Stimulated activated CD4-positive, alpha-beta T cell treated with anti-CD3 and anti-CD28 coated beads, Interleukin-2, amount 100 ng/mL, for 48 hours (primary cell): ENCODE data around the gene VPS54.
"Not testable (repeated sequence)": the region's sequence is repeated elsewhere in the genome, so short reads cannot be mapped to it uniquely, and the experiment has no call there.

Experiments
- DNase-seq, 2 donors: peaks; one replicate each; pipeline ENCODE4 v3.0.0-alpha.2; 2020

Gene VPS54

DNA sequence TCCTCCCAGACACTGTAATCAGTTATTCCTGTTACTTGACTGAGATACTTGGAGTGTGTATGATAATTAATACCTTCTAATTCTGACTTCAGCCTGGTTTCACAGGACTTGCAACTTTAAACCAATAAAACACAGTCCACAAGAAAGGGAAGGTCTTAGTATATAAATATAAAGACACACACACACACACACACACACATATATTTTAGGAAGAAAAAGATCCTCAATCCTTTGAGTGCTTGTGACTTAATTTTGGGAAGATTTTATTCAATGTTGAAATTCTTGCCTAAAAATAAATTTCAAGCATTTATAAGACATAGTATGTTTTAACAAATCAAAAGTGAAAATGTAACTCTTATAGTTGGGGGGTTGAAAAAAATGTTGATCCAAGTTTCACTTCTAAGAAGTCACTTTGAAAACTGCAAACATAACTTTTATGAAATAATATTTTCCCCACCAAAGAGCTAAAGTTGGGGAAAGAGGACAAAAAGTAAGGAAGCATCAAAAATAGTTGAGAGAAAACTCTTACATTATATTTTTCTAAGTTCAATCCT, 824 bp upstream of the VPS54 start:
- DNase-seq: no peak

- no peak for DNase-seq
Measured at GRCh38 chr2:64018701-64019082, 536 bp downstream of the VPS54 start.

DNA sequence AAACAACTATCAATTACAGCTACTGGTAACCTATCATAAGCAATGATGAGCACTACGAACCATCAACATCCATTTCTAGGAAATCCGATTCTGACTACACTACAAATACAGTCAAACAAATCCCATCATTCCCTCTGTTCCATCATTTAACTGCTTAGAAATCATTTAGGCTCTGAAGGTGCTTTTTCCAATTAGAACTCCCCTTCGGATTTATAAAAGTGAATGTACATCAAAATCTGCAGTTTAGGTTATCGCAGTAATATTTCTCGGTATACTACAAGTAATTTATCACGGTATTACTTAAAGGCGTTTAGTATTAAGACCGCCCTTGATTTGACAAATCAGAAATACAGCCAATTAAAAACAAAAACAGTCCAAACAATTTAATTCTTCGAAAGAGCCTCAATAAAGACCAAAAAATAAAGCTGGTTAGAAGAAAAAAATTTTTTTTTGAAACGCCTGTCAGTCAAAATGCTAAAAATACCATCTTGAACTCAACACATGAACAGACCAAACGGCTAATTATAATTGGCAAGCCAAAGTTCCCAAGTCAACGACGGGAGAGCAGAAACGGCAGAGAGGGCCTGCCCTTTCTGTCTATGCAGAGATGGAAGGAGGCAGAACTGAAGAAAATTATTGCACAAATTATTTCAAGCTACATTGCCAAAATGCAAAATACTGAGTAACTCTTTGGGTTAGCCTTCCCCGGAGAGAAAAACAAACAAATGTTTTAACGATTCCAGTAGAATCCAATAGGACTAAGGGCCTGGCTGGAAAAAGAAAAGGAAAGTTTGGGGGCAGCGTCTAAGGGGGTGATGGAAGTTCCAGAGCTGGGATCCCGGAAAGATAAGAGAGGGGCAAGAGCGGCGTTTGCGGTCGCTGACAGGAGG, 1.2 kb downstream of the VPS54 start:
- DNase-seq: no peak

DNA sequence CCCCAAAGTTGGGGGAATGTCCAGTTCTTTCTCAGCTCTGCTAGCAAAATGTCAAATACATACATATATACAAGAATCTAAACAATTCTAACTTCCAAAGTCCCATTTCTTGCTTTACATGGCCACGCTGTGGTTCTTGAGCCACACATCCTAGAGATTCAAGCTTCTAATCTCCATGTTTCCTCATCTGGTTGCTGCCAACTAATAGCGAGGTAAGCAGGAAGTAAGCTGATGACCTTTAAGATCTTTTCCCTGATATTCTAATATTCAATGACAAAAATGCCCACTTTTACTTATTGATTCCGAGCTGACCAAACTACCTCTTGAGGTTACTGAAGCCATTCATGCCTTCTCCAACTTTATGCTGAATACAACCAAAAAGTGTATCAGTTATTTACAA, 3.3 kb downstream of the VPS54 start:
- no peak for DNase-seq

GRCh38 chr2:64015391-64015790, 3.8 kb downstream of the VPS54 start:
- DNase-seq: no peak

GRCh38 chr2:64014628-64015027, 4.6 kb downstream of the VPS54 start:
- DNase-seq: no peak

GRCh38 chr2:64013053-64013452, 6.2 kb downstream of the VPS54 start:
- no peak for DNase-seq

DNA sequence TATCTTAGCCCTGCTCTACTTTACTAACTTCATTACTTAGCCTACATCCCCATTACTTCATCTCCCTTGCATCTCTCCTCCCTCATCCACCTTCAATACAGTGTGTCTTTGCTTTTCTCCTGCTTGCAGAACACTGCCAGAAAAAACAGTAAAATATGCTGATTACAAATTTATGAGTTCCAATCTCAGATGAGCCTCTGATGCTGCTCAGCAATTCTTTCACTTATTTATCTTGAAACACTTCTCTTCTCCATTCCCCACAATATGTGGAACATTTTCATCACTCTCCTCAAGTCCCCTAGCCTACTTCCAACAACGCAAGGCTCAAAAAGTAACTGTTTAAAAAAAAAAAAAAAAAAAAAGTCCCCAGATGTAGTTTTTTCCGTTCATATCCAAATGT, 7.1 kb downstream of the VPS54 start:
- no peak for DNase-seq

DNA sequence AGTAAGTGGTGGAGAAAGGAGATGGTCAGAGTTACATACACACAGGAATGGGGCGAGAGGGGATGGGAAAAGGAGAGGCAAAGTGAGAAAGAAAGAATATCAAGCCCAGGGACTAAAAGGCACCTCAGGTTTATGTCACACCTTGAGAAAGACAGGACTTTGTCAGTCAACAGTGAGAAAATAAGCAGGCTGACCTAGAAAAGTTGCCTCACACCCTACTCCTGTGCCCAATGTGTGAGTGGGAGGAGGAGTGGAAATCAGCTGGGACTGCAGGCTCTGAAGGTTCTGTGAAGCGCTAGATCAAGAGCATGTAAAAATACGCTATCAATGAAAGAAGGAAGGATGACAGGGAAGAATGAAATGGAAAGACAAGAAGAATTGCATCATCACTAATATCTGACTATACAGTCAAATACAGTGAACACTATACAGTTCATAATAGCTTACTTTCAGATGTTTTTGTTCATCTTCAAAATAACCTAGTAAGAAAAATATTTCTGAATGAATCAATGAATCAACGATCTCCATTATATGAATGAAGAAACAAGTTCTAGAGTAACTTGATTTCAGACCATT, 10.7 kb downstream of the VPS54 start:
- DNase-seq: no peak

GRCh38 chr2:64007924-64008323, 11.3 kb downstream of the VPS54 start:
- no peak for DNase-seq

- no peak for DNase-seq
Measured at GRCh38 chr2:64005707-64006356, 13.4 kb downstream of the VPS54 start.

- no peak for DNase-seq
Measured at GRCh38 chr2:64003239-64003638, 16.0 kb downstream of the VPS54 start.

DNA sequence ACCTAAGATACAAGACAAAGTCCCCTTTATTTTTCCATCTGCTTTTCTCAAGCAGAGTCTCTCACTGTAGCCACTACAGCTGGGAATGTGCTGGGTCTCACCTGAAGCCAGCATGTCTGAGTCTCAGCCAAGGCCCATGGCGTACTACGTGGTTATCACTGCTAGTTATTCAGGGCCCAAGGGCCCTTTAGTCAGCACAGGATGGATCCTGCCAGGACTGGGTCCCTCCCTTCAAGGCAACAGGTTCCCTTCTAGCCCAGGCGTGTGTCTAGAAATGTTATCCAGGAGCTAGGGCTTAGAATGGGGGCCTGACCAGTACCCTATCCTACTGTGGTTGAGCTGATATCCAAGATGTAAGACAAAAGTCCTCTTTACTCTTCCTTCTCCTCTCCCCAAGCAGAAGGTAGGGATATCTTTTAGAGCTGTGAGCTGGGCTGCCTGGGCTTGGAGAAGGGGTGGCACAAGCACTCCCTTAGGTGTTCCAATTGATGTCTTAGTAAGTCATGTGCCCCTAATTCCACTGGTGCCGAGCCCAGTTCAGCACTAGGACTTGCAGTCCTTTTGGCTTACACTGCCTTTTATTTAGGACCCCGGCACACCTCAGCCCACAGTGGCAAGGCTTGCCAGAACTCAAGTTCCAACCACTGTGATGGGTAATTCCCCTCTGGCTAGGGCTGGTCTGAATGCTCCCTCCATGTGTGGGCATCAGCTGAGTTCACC, 17.7 kb downstream of the VPS54 start:
- no peak for DNase-seq

DNA sequence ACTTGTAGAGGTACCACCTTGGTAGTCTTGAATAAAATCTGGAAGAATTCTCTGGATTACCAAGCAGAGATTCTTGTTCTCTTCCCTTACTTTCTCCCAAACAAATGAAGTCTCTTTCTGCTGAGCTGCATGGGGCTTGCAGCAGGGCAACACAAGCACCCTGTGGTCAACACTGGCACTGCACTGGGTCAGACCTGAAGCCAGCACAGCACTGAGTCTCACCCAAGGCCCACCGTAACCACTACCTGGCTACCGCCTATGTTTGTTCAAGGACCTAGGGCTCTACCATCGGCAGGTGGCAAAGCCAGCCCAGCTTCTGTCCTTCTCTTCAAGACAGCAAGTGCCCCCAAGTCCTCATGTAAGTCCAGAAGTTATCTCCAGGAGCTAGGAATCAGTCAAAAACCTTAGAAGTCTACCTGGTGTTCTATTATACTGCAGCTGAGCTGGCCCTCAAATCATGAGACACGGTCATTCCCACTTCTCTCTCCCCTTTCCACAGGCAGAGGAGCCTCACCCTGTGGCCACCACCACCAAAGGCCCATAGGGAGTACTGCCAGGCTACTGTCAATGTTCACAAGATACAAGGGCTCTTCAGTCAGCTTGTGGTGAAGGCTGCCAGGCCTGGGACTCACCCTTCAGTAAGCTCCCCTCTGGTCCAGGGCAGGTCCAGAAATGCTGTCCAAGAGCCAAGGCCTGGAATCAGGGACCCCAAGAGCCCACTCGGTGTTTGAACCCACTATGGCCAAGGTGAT, 18.4 kb downstream of the VPS54 start:
- no peak for DNase-seq

GRCh38 chr2:63999049-63999448, 20.2 kb downstream of the VPS54 start:
- DNase-seq: no peak

GRCh38 chr2:63996582-63997198, 22.5 kb downstream of the VPS54 start:
- DNase-seq: not testable (repeated sequence)

GRCh38 chr2:63994329-63995070, 24.7 kb downstream of the VPS54 start:
- not testable (repeated sequence) for DNase-seq

DNA sequence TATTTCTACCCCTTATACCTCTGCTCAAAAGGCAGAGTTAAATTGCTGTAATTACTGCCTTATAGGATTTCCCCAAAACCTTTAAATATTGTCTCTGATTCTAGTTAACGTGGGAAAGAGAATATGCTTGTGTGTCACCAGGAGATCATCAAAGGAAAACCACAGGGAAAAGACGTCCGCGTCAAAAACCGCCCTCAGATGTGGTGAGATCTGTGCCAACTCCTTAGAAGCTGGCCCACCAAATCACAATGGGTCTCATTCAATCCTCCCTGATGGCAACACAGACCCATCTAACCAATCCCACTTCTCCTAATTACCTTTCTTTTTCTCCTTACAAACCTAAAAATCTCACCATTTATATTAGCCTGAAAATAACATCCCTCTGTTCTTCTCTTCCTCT, 25.4 kb downstream of the VPS54 start:
- no peak for DNase-seq

GRCh38 chr2:63993130-63993584, 26.1 kb downstream of the VPS54 start:
- not testable (repeated sequence) for DNase-seq

DNA sequence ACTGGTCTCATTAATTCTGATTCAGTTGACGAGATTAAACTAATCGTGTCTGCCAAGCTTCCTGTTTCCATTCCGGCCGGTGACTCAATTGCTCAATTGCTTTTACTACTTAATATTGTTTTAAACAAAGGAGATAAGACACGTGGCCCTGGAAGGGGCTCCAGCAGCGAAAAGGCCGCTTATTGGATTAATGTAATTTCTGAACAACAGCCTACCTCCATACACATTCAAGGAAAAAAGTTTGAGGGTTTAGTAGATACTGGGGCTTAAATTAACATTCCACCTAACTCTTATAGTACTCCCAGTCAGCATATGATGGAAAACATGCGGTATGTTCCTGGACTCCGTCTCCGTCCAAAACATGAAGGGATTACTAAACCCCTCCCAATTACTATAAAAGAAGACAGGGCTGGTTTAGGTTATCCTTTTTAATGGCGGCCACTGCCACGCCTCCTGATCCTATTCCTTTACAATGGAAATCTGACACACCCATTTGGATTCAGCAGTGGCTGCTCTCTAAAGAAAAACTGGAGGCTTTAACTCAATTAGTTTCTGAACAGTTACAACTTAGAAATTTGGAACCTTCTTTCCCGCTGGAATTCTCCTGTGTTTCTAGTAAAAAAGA, 27.1 kb downstream of the VPS54 start:
- no peak for DNase-seq
